Activated CD8-positive, alpha-beta T cell treated with anti-CD3 and anti-CD28 coated beads for 36 hours (primary cell): ENCODE results near the gene NIPA2. TPM values are rescaled to one million over a fixed set of nuclear protein-coding genes. Genes with fewer than 3 reads are reported as not detected.

Source experiments
- ATAC-seq: fragments of 200-7000 bp; cut with Tn5 transposase; one replicate; pipeline ENCODE4 v1.10.0; 2021; ENCODE audit warnings: mild to moderate bottlenecking, moderate library complexity
- CTCF ChIA-PET: fragments of 350-600 bp; sonication (Branson Sonifier 250); formaldehyde crosslinking; loops from one replicate; lab custom pipeline; 2021; ENCODE audit warnings: antibody characterized with exemption; lab: Charles Lee
- POLR2A ChIA-PET: fragments of 350-600 bp; sonication (Branson Sonifier 250); formaldehyde crosslinking; loops from one replicate; lab custom pipeline; 2021; ENCODE audit warnings: antibody characterized with exemption; lab: Charles Lee
- DNase-seq: peaks from one replicate; pipeline ENCODE4 v3.0.0-alpha.2; 2020
- H3K27ac Mint-ChIP-seq: one replicate; pipeline ENCODE4 v1.8.0; 2021; ENCODE audit warnings: mild to moderate bottlenecking, mixed read lengths
- H3K27me3 Mint-ChIP-seq: one replicate; pipeline ENCODE4 v1.8.0; 2021; ENCODE audit warnings: mixed read lengths
- H3K36me3 Mint-ChIP-seq: one replicate; pipeline ENCODE4 v1.8.0; 2021; ENCODE audit warnings: low read depth, mixed read lengths
- H3K4me1 Mint-ChIP-seq: one replicate; pipeline ENCODE4 v1.8.0; 2021; ENCODE audit warnings: low read depth, mixed read lengths
- H3K4me3 Mint-ChIP-seq: one replicate; pipeline ENCODE4 v1.8.0; 2021; ENCODE audit warnings: mild to moderate bottlenecking, moderate library complexity, mixed read lengths
- H3K9me3 Mint-ChIP-seq: one replicate; pipeline ENCODE4 v1.8.0; 2021; ENCODE audit warnings: mixed read lengths
- intact Hi-C: fragments of 100-400 bp; cut with micrococcal nuclease; formaldehyde crosslinking; loops from one replicate; pipeline ENCODE4 v1.10.0; 2022
- total RNA-seq, 2 experiments: library from RNA; stranded (reverse); gene quantifications; one replicate each; pipeline ENCODE4 v1.2.3, GENCODE V29; 2021
- TF ChIP-seq, protein P1 (sequence below): fragments of 200-600 bp; IDR thresholded peaks from one replicate; pipeline ENCODE4 v1.8.0; 2022; ENCODE audit warnings: antibody characterized with exemption, mild to moderate bottlenecking

Gene NIPA2
- total RNA-seq, 2 experiments from 2014 or later = 59.2 to 61.5 TPM

DNA sequence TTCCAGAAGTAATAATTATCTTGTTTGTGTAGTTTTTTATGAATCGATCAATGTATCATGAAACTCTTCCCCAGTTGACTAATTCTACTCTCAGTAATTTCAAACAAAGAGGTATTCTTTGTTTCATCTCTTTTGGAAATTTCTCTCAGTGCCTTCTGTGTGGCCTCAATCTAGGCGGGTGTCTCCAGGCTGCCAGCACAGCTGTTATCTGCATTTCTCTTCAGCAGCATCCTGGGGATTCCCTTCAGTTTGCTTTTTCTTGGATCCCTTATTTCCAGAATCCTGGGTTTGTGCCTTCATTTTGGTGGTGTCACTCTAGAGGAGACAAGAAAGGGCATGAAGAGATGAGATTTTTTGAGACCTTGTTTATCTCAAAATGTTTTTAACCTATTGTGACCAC, 22.7 kb downstream of the NIPA2 start:
- ATAC-seq (no peak), DNase-seq (no peak)
- TF ChIP-seq, protein P1, sequence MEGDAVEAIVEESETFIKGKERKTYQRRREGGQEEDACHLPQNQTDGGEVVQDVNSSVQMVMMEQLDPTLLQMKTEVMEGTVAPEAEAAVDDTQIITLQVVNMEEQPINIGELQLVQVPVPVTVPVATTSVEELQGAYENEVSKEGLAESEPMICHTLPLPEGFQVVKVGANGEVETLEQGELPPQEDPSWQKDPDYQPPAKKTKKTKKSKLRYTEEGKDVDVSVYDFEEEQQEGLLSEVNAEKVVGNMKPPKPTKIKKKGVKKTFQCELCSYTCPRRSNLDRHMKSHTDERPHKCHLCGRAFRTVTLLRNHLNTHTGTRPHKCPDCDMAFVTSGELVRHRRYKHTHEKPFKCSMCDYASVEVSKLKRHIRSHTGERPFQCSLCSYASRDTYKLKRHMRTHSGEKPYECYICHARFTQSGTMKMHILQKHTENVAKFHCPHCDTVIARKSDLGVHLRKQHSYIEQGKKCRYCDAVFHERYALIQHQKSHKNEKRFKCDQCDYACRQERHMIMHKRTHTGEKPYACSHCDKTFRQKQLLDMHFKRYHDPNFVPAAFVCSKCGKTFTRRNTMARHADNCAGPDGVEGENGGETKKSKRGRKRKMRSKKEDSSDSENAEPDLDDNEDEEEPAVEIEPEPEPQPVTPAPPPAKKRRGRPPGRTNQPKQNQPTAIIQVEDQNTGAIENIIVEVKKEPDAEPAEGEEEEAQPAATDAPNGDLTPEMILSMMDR = no peak
- intact Hi-C loops = no loop called here
- CTCF ChIA-PET = no interaction called here
- Mint-ChIP-seq H3K9me3 (no peaks in the 10 kb centered on the region), H3K27me3 (no peaks in the 10 kb centered on the region), H3K4me1 (peaks cover 5% of the 10 kb centered on the region), H3K27ac (no peak overlapping the region), H3K4me3 (no peak overlapping the region), H3K36me3 (peaks cover 57% of the 10 kb centered on the region)
- POLR2A ChIA-PET = interaction anchor here (1.1 kb wide), 1 partner anchor 9 kb away, joined by 5 read pairs; no protein-coding TSS in a partner anchor

DNA sequence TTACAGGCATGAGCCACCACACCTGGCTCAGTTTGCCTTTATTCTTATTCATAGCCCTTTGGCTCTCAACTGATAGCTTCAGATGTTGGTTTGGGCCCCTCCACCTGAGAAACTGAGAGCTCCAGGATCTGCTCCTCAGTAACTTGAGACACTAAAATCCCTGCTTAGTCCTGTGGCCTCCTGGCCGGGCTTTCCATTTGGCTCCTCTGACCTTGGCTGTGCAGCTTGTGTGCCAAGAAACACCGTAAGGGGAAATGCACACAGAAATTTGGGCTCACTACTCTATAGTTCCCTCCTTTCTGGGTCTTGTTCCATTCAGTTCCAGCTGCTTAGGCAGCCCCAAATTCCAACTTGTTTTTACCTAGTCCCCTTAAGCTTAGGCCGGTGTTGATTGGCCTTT, 24.9 kb downstream of the NIPA2 start:
- ChIA-PET POLR2A (no interaction called here), CTCF (no interaction called here)
- Mint-ChIP-seq H3K4me3 (no peak overlapping the region), H3K4me1 (peaks cover 5% of the 10 kb centered on the region), H3K27ac (no peak overlapping the region), H3K36me3 (peaks cover 53% of the 10 kb centered on the region), H3K9me3 (no peaks in the 10 kb centered on the region), H3K27me3 (no peaks in the 10 kb centered on the region)
- intact Hi-C loops = no loop called here
- TF ChIP-seq, protein P1 = no peak
- ATAC-seq (no peak), DNase-seq (no peak)

DNA sequence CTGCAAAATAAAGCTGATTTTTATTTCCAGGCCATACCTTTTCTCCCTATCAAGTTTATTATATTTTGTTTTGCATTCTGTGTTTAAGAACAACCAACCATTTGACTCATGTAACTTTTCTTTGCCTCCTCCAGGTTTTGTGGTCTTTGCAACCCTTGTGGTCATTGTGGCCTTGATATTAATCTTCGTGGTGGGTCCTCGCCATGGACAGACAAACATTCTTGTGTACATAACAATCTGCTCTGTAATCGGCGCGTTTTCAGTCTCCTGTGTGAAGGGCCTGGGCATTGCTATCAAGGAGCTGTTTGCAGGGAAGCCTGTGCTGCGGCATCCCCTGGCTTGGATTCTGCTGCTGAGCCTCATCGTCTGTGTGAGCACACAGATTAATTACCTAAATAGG, 27.6 kb downstream of the NIPA2 start:
- H3K4me1 Mint-ChIP-seq = peaks cover 5% of the 10 kb centered on the region
- H3K4me3 Mint-ChIP-seq = no peak overlapping the region
- TF ChIP-seq, protein P1 = no peak
- ChIA-PET POLR2A (interaction anchor here (0.9 kb wide), 1 partner anchor 15 kb away, joined by 3 read pairs; no protein-coding TSS in a partner anchor), CTCF (no interaction called here)
- no peaks in the 10 kb centered on the region for H3K27me3 Mint-ChIP-seq
- peaks cover 48% of the 10 kb centered on the region for H3K36me3 Mint-ChIP-seq
- intact Hi-C loops = no loop called here
- ATAC-seq = no peak
- H3K27ac Mint-ChIP-seq = no peak overlapping the region
- DNase-seq = no peak
- H3K9me3 Mint-ChIP-seq = no peaks in the 10 kb centered on the region

DNA sequence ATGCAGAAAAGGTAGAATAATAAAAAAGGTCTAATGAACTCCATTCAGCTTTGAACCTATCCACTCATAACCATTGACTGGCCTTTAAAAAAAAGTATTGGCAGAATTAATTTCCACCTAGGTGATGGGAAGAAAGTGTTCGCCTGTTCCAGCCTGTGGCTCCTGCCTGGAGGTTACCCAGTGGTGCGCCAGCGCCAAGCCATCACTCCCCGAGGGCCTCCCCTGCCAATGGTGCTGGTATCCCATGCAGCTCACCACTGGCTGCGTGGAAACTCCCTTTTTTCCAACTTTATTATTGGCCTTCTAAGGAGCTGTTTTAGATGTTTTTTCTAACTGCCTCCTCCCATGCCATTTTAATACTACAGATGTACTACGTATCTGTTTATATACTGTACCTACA, 29.4 kb downstream of the NIPA2 start:
- Mint-ChIP-seq H3K27ac (no peak overlapping the region), H3K4me3 (no peak overlapping the region), H3K36me3 (peaks cover 38% of the 10 kb centered on the region), H3K27me3 (no peaks in the 10 kb centered on the region), H3K4me1 (no peaks in the 10 kb centered on the region), H3K9me3 (no peaks in the 10 kb centered on the region)
- ChIA-PET POLR2A (interaction anchor here (0.6 kb wide), 1 partner anchor 16 kb away, joined by 3 read pairs; no protein-coding TSS in a partner anchor), CTCF (interaction anchor here (0.9 kb wide), 1 partner anchor 28 kb away, joined by 3 read pairs; no protein-coding TSS in a partner anchor)
- no peak for ATAC-seq
- TF ChIP-seq, protein P1 = no peak
- no peak for DNase-seq
- intact Hi-C loops = no loop called here

DNA sequence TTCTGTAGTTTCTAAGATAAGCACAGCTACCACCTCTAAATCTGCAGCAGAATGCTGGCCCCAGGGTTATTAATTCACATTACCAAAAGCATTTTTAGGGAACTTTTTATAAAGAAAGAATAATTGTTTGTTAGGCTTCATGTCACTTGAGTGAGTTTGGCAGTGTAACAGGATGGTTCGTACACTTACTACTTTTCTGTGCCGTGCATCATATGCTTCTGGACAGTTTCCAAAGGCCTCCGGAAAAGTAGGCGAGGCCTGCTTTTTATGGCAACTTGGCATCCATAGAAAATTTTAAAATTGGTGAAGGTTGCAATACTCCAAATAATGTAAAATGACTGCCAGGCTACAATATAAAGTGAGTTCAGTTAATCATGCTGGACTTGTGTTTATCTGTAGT, 30.0 kb downstream of the NIPA2 start:
- Mint-ChIP-seq H3K9me3 (no peaks in the 10 kb centered on the region), H3K36me3 (peaks cover 37% of the 10 kb centered on the region), H3K4me3 (no peak overlapping the region), H3K27me3 (no peaks in the 10 kb centered on the region), H3K4me1 (no peaks in the 10 kb centered on the region), H3K27ac (no peak overlapping the region)
- ChIA-PET CTCF (no interaction called here), POLR2A (no interaction called here)
- no peak for DNase-seq
- ATAC-seq = no peak
- intact Hi-C loops = no loop called here
- TF ChIP-seq, protein P1 = no peak
